ENCODE measurements around the gene ABCB8. TPM values are rescaled to one million over a fixed set of nuclear protein-coding genes. Genes with fewer than 3 reads are reported as not detected.

ABCB8 gene
- total and polyA plus RNA-seq, 4 donors = 12.4 to 30.2 (median 22.5) TPM

DNA sequence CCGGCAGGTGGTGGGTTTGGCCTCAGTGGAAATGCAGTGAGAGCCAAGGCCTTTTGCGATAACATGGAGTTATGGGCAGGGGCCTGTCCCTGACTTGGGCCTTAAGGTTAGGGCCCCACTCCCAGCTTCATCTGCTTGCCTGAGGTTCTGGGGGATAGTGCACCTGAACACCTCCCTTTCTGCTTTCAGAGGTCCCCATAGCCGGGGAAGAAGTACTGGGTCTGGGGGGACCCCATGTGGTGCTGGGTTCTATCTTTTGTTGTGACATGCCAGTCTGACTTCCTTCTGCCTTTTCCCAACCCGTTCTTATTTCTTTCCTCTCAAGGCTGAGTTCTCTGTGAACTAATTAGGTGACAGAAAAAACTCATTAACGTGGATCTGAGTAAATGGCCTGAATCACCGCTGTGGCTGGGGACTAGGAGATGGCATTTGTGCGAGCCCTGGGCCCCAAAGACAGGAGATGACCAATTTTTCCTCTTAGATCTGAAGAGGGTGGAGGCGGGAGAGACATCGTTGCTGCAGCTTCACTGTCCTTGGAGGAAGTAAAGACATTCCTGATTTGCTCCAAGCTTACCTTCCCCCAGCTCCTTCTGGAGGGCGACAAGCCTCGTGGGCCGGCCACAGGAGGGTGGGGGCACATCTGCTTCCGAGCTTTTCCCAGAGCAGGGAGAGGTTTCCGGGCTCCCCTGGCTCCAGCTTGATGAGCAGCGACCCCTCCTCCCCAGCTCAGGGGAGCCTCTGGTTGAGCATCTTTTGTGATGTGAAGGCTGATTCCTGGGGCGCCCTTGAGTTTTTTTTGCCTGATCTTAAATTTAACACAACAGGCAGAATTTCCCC, 60.0 kb downstream of the ABCB8 start:
- TF ChIP-seq HNF4A (conservative IDR thresholded peaks at IDR 0.05) = no peak
- TF ChIP-seq, protein P1, sequence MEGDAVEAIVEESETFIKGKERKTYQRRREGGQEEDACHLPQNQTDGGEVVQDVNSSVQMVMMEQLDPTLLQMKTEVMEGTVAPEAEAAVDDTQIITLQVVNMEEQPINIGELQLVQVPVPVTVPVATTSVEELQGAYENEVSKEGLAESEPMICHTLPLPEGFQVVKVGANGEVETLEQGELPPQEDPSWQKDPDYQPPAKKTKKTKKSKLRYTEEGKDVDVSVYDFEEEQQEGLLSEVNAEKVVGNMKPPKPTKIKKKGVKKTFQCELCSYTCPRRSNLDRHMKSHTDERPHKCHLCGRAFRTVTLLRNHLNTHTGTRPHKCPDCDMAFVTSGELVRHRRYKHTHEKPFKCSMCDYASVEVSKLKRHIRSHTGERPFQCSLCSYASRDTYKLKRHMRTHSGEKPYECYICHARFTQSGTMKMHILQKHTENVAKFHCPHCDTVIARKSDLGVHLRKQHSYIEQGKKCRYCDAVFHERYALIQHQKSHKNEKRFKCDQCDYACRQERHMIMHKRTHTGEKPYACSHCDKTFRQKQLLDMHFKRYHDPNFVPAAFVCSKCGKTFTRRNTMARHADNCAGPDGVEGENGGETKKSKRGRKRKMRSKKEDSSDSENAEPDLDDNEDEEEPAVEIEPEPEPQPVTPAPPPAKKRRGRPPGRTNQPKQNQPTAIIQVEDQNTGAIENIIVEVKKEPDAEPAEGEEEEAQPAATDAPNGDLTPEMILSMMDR (IDR thresholded peaks at IDR 0.05; ENCODE audit: low read depth, low read length, missing input control) = no peak
- TF ChIP-seq, protein P2, sequence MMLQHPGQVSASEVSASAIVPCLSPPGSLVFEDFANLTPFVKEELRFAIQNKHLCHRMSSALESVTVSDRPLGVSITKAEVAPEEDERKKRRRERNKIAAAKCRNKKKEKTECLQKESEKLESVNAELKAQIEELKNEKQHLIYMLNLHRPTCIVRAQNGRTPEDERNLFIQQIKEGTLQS (IDR thresholded peaks at IDR 0.05) = no peak
- no peak for TF ChIP-seq YY1 (IDR thresholded peaks at IDR 0.05)
- no peak for TF ChIP-seq FOXA2 (IDR thresholded peaks at IDR 0.05)
- TF ChIP-seq FOXA1 (IDR thresholded peaks at IDR 0.05) = no peak
- TF ChIP-seq NR2F2 (IDR thresholded peaks at IDR 0.05) = no peak
- TF ChIP-seq TAF1 (conservative IDR thresholded peaks at IDR 0.05) = no peak
- TF ChIP-seq EGR1 (IDR thresholded peaks at IDR 0.05; ENCODE audit: low read depth in 2 of 2) = no peak
- TF ChIP-seq, protein P3, sequence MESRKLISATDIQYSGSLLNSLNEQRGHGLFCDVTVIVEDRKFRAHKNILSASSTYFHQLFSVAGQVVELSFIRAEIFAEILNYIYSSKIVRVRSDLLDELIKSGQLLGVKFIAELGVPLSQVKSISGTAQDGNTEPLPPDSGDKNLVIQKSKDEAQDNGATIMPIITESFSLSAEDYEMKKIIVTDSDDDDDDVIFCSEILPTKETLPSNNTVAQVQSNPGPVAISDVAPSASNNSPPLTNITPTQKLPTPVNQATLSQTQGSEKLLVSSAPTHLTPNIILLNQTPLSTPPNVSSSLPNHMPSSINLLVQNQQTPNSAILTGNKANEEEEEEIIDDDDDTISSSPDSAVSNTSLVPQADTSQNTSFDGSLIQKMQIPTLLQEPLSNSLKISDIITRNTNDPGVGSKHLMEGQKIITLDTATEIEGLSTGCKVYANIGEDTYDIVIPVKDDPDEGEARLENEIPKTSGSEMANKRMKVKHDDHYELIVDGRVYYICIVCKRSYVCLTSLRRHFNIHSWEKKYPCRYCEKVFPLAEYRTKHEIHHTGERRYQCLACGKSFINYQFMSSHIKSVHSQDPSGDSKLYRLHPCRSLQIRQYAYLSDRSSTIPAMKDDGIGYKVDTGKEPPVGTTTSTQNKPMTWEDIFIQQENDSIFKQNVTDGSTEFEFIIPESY (IDR thresholded peaks at IDR 0.05) = no peak
- no peak for TF ChIP-seq RAD21 (IDR thresholded peaks at IDR 0.05)
- TF ChIP-seq, protein P4, sequence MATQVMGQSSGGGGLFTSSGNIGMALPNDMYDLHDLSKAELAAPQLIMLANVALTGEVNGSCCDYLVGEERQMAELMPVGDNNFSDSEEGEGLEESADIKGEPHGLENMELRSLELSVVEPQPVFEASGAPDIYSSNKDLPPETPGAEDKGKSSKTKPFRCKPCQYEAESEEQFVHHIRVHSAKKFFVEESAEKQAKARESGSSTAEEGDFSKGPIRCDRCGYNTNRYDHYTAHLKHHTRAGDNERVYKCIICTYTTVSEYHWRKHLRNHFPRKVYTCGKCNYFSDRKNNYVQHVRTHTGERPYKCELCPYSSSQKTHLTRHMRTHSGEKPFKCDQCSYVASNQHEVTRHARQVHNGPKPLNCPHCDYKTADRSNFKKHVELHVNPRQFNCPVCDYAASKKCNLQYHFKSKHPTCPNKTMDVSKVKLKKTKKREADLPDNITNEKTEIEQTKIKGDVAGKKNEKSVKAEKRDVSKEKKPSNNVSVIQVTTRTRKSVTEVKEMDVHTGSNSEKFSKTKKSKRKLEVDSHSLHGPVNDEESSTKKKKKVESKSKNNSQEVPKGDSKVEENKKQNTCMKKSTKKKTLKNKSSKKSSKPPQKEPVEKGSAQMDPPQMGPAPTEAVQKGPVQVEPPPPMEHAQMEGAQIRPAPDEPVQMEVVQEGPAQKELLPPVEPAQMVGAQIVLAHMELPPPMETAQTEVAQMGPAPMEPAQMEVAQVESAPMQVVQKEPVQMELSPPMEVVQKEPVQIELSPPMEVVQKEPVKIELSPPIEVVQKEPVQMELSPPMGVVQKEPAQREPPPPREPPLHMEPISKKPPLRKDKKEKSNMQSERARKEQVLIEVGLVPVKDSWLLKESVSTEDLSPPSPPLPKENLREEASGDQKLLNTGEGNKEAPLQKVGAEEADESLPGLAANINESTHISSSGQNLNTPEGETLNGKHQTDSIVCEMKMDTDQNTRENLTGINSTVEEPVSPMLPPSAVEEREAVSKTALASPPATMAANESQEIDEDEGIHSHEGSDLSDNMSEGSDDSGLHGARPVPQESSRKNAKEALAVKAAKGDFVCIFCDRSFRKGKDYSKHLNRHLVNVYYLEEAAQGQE (IDR thresholded peaks at IDR 0.05) = no peak
- Histone ChIP-seq H3K27me3 (ENCODE audit: control insufficient read depth in 4 of 4, insufficient read depth in 4 of 4, low read length in 3 of 4) (no peaks in the 10 kb centered on the region), H3K4me3 (ENCODE audit: low read depth in 1 of 3, low read length in 3 of 3) (peak overlapping the region; percentile 75 to 91 (median 83)), H3K36me3 (ENCODE audit: control insufficient read depth in 4 of 4, insufficient read depth in 3 of 4, low read depth in 1 of 4, low read length in 3 of 4) (no peaks in the 10 kb centered on the region), H3K9me3 (ENCODE audit: control insufficient read depth in 4 of 4, low read length in 3 of 4) (no peaks in the 10 kb centered on the region), H3K27ac (ENCODE audit: low read depth in 1 of 2, low read length in 2 of 2) (peak overlapping the region; percentile 81 to 93), H3K9ac (ENCODE audit: low read depth in 1 of 2, low read length in 2 of 2) (peak overlapping the region; percentile 64 to 79), H3K4me1 (ENCODE audit: control insufficient read depth in 4 of 4, insufficient read depth in 4 of 4, low read length in 3 of 4) (peaks cover 14 to 60% (median 44%) of the 10 kb centered on the region in 4 donors)
- 45% methylated on average over 16 of the region's 16 CpGs for WGBS
- no peak for DNase-seq (ENCODE audit: low spot score)

Data from liver (tissue), 9 donors.